ENCODE data around the gene FGD5. TPM values are rescaled to one million over a fixed set of nuclear protein-coding genes. Genes with fewer than 3 reads are reported as not detected.

Gene FGD5
- total RNA-seq, 4 donors from 2014 or later = 0.80 to 12.0 (median 3.9) TPM

- intact Hi-C loops (cut with DNase I) = no loop called here
- peaks cover 0 to 38% (median 6%) of the 10 kb centered on the region in 3 donors for H3K4me1 ChIP-seq
- H3K27ac ChIP-seq = peak overlapping the region in 3 of 4 donors; percentile 42 to 73 (median 69)
- no peaks in the 10 kb centered on the region for H3K36me3 ChIP-seq
- TF ChIP-seq POLR2A (IDR thresholded peaks at IDR 0.05) (no peak), CTCF (IDR thresholded peaks at IDR 0.05) (no peak)
- H3K9me3 ChIP-seq = no peaks in the 10 kb centered on the region
- H3K4me3 ChIP-seq = no peak overlapping the region
- WGBS, 2 donors = 53 to 67% methylated on average over 9 to 12 of the region's 13 CpGs
- DNase-seq = no peak
- peaks cover 0 to 39% (median 0%) of the 10 kb centered on the region in 4 donors for H3K27me3 ChIP-seq
Measured at GRCh38 chr3:14803101-14803980, 15.4 kb upstream of the FGD5 start.

GRCh38 chr3:14803981-14804834, 14.6 kb upstream of the FGD5 start:
- Histone ChIP-seq H3K36me3 (no peaks in the 10 kb centered on the region), H3K4me3 (no peak overlapping the region), H3K9me3 (no peaks in the 10 kb centered on the region), H3K27ac (peak overlapping the region in 3 of 4 donors; percentile 42 to 73 (median 69)), H3K27me3 (peaks cover 0 to 48% (median 0%) of the 10 kb centered on the region in 4 donors), H3K4me1 (peaks cover 0 to 38% (median 6%) of the 10 kb centered on the region in 3 donors)
- no peak for TF ChIP-seq CTCF (IDR thresholded peaks at IDR 0.05)
- TF ChIP-seq POLR2A (IDR thresholded peaks at IDR 0.05) = no peak
- DNase-seq = no peak
- WGBS, 2 donors = 68 to 76% methylated on average over 4 to 7 of the region's 12 CpGs
- intact Hi-C loops (cut with DNase I) = no loop called here

- intact Hi-C loops (cut with DNase I) = no loop called here
- H3K36me3 ChIP-seq = no peaks in the 10 kb centered on the region
- TF ChIP-seq POLR2A (IDR thresholded peaks at IDR 0.05) = no peak
- TF ChIP-seq CTCF (IDR thresholded peaks at IDR 0.05) = no peak
- no peaks in the 10 kb centered on the region for H3K9me3 ChIP-seq
- H3K4me1 ChIP-seq = peaks cover 0 to 46% (median 6%) of the 10 kb centered on the region in 3 donors
- peak overlapping the region in 2 of 4 donors; percentile 38 to 73 for H3K27ac ChIP-seq
- no peak for DNase-seq
- peaks cover 0 to 57% (median 5%) of the 10 kb centered on the region in 4 donors for H3K27me3 ChIP-seq
- H3K4me3 ChIP-seq = no peak overlapping the region
- 63 to 68% methylated on average over 6 of the region's 7 CpGs for WGBS, 2 donors
Measured at GRCh38 chr3:14804835-14805780, 13.7 kb upstream of the FGD5 start.

GRCh38 chr3:14805961-14806537, 12.7 kb upstream of the FGD5 start:
- Histone ChIP-seq H3K9me3 (no peaks in the 10 kb centered on the region), H3K36me3 (no peaks in the 10 kb centered on the region), H3K4me3 (no peak overlapping the region), H3K4me1 (peaks cover 0 to 53% (median 6%) of the 10 kb centered on the region in 3 donors), H3K27ac (peak overlapping the region in 2 of 4 donors; percentile 9), H3K27me3 (peaks cover 0 to 65% (median 7%) of the 10 kb centered on the region in 4 donors)
- 45 to 64% methylated on average over 4 of the region's 4 CpGs for WGBS, 2 donors
- intact Hi-C loops (cut with DNase I) = no loop called here
- DNase-seq = no peak
- no peak for TF ChIP-seq POLR2A (IDR thresholded peaks at IDR 0.05)
- no peak for TF ChIP-seq CTCF (IDR thresholded peaks at IDR 0.05)

Data from esophagus squamous epithelium (tissue), 5 donors.